ENCODE measurements around the gene TALDO1. TPM values are rescaled to one million over a fixed set of nuclear protein-coding genes. Genes with fewer than 3 reads are reported as not detected.

Gene TALDO1
- total RNA-seq, 1 experiment from 2014 or later, result 268 TPM

DNA sequence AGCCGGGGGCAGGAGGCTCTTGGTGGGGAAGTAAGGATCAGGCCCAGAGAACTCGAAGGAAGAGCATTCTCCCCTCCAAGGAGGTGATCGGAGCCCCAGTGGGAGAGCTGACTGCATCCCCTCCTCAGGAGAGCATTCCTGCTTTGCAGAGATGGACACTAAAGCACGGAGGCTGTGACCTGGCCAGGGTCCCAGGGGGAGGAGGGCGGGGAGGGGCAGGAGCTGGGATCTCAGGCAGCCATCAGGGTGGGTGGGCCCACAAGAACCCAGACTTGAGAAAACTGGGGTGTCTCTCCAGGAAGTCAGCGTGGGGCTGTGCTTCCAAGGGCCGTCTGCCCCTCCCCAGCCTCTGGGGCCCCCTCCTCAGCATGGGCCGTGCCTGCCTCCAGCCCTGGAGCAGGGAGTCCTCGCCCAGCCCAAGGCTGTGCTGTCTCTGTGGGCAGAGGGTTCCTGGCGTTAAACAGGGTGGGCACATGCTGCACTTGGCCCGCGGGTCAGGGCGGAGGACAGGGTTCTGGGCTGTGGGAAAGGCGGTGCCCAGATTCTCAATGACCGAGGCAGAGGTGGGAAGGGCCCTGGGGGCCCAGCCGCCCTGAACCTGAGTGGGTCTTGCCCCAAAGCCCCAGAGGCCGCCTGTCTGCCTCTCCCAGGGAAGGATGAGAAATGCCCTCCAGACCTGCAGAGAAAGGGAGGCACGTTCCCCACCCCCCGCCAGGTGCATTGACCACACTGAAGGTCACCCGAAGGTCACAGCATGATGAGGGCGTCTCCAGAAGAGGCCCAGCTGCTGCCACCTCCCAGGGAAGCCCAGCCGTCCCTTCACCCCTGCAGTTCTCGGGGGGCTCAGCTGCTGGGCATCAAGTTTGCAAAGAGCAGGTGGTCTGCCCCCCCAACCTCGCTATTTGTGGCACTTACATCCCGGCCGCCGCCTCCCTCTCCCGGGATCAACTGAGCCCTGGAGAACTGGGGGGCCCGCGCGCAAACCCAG, 42.0 kb downstream of the TALDO1 start:
- H3K36me3 Mint-ChIP-seq (ENCODE audit: insufficient read depth in 1 of 3, low read depth in 3 of 3), result peaks cover 0 to 16% (median 0%) of the 10 kb centered on the region in 3 experiments; a peak in 3 of 7 replicates
- H2AK5ac ChIP-seq (ENCODE audit: insufficient read length, low read length), result no peak overlapping the region
- H4K20me1 ChIP-seq (ENCODE audit: control insufficient read depth, insufficient read depth, insufficient read length), result no peaks in the 10 kb centered on the region
- H2BK120ac ChIP-seq (ENCODE audit: low read depth, low read length, poor library complexity, severe bottlenecking), result no peak overlapping the region
- no peak overlapping the region for H4K8ac ChIP-seq (replicated peaks; ENCODE audit: insufficient read length, low read depth, low read length)
- H3K27me3 Mint-ChIP-seq (ENCODE audit: low read depth), result peaks cover 7% of the 10 kb centered on the region; the same call in 1 of the 2 replicates
- no peak overlapping the region for H3K27ac ChIP-seq (ENCODE audit: insufficient read length, low read depth, low read length)
- H3K79me2 ChIP-seq (ENCODE audit: insufficient read depth, low read length), result no peaks in the 10 kb centered on the region
- H3K4me2 ChIP-seq (ENCODE audit: insufficient read depth, insufficient read length, low read length), result no peak overlapping the region
- WGBS (ENCODE audit: extremely low coverage, insufficient read length, low lambda C conversion rate), result no CpG with 5 or more reads among the region's 31 CpGs
- peaks cover 7 to 27% of the 10 kb centered on the region in 2 experiments; a peak in 3 of 4 replicates for H3K4me1 Mint-ChIP-seq
- no peak overlapping the region for H2BK15ac ChIP-seq (ENCODE audit: low read depth, low read length)
- H3K56ac ChIP-seq (ENCODE audit: insufficient read length, low read depth, low read length), result no peak overlapping the region
- H2BK5ac ChIP-seq (ENCODE audit: insufficient read length, low read length), result no peak overlapping the region
- no peak overlapping the region for H2AFZ ChIP-seq (ENCODE audit: low read length)
- H2BK12ac ChIP-seq (ENCODE audit: insufficient read length, low read depth, low read length), result no peak overlapping the region
- TF ChIP-seq, protein P1, sequence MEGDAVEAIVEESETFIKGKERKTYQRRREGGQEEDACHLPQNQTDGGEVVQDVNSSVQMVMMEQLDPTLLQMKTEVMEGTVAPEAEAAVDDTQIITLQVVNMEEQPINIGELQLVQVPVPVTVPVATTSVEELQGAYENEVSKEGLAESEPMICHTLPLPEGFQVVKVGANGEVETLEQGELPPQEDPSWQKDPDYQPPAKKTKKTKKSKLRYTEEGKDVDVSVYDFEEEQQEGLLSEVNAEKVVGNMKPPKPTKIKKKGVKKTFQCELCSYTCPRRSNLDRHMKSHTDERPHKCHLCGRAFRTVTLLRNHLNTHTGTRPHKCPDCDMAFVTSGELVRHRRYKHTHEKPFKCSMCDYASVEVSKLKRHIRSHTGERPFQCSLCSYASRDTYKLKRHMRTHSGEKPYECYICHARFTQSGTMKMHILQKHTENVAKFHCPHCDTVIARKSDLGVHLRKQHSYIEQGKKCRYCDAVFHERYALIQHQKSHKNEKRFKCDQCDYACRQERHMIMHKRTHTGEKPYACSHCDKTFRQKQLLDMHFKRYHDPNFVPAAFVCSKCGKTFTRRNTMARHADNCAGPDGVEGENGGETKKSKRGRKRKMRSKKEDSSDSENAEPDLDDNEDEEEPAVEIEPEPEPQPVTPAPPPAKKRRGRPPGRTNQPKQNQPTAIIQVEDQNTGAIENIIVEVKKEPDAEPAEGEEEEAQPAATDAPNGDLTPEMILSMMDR (conservative IDR thresholded peaks at IDR 0.05), result no peak
- H3K4me1 ChIP-seq (ENCODE audit: insufficient read depth, low read length), result no peaks in the 10 kb centered on the region; the same call in 1 of the 2 replicates
- H3K27me3 ChIP-seq (ENCODE audit: insufficient read depth, low read length), result no peaks in the 10 kb centered on the region
- H3K79me1 ChIP-seq (ENCODE audit: insufficient read depth, low read depth, low read length, poor library complexity, severe bottlenecking), result no peaks in the 10 kb centered on the region
- no peak overlapping the region for H3K9ac ChIP-seq (ENCODE audit: extremely low read depth, insufficient read length, low read length)
- H3K14ac ChIP-seq (ENCODE audit: insufficient read depth, low read length), result no peak overlapping the region
- no peak overlapping the region for H3K27ac Mint-ChIP-seq
- H3K4me3 Mint-ChIP-seq, result peak overlapping the region in 1 of 2 experiments; percentile 55; a peak in 3 of 5 replicates
- no peak overlapping the region for H3K4ac ChIP-seq (ENCODE audit: low read depth, low read length)
- H3K23me2 ChIP-seq (ENCODE audit: insufficient read length, low read depth, low read length, poor library complexity, severe bottlenecking), result peaks cover 4% of the 10 kb centered on the region
- no peak overlapping the region for H2BK20ac ChIP-seq (ENCODE audit: low read depth, low read length, poor library complexity, severe bottlenecking)
- H3T11ph ChIP-seq (ENCODE audit: low read length), result no peak overlapping the region
- H3K18ac ChIP-seq (ENCODE audit: insufficient read length, low read depth, low read length), result no peak overlapping the region
- H3K23ac ChIP-seq (ENCODE audit: insufficient read length, low read depth, low read length), result no peak overlapping the region
- no peak for DNase-seq
- no peak overlapping the region for H4K5ac ChIP-seq (ENCODE audit: insufficient read length, low read depth, low read length)
- H3K9me3 Mint-ChIP-seq, result no peaks in the 10 kb centered on the region
- H3K9me3 ChIP-seq (ENCODE audit: control insufficient read depth, low read depth, low read length), result no peaks in the 10 kb centered on the region
- H4K91ac ChIP-seq (ENCODE audit: insufficient read length, low read depth, low read length), result no peak overlapping the region

Measured in H9 (cell line).